PC-9 (cell line): Measurements from ENCODE around the gene CISTR.

ENCODE experiments used
- CTCF ChIP-seq: fragments of 200-600 bp; sonication (generic); conservative IDR thresholded peaks from 2 replicates; pipeline ENCODE4 v1.6.1; 2017; ENCODE audit warnings: mixed run types, antibody characterized with exemption, mild to moderate bottlenecking, moderate library complexity
- EZH2 ChIP-seq: fragments of 200-600 bp; sonication (generic); IDR thresholded peaks from 2 replicates; pipeline ENCODE4 v1.8.0; 2017; ENCODE audit warnings: antibody characterized with exemption, low read depth

- no peak for TF ChIP-seq CTCF
- no peak for TF ChIP-seq EZH2
Observed at GRCh38 chr12:53699678-53700025, 52.1 kb downstream of the CISTR start.
